ENCODE measurements around the gene CARNS1.

Gene CARNS1

DNA sequence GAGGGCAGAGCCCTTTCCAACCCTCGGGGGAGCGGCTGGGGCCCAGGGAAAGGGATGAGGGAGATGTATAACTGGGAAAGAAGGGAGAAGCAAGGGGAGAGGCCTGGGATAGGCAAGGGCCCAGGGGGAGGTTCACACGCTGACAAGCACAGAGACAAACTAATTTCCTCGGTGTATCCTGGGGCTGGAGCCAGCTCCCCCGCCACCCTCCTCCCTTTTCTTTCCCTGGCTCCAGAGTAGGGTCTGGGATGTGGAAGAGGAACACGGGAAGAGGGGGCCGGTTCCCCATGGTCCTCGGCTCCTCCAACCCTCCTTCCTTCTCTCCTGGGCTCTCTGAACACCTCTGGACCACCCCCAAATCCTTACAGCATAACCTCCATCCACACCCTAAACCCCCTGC, 48.9 kb upstream of the CARNS1 start:
- H4K20me1 ChIP-seq (ENCODE audit: insufficient read depth, low read length, poor library complexity, severe bottlenecking): no peaks in the 10 kb centered on the region
- H3K9me2 ChIP-seq (replicated peaks; ENCODE audit: low read depth, low read length): no peaks in the 10 kb centered on the region
- peaks cover under 1% of the 10 kb centered on the region; the same call in 1 of the 2 replicates for H3K79me2 ChIP-seq (ENCODE audit: insufficient read depth, low read length)
- no peaks in the 10 kb centered on the region for H3K9me3 ChIP-seq (ENCODE audit: insufficient read depth, low read depth, low read length)
- H3K4me2 ChIP-seq (ENCODE audit: low read depth, low read length, poor library complexity, severe bottlenecking): no peak overlapping the region
- no peak overlapping the region for H3K9ac ChIP-seq (ENCODE audit: low read depth, low read length, poor library complexity, severe bottlenecking)
- no peak overlapping the region for H3K4me3 ChIP-seq (ENCODE audit: low read length, poor library complexity, severe bottlenecking)
- TF ChIP-seq, protein P1, sequence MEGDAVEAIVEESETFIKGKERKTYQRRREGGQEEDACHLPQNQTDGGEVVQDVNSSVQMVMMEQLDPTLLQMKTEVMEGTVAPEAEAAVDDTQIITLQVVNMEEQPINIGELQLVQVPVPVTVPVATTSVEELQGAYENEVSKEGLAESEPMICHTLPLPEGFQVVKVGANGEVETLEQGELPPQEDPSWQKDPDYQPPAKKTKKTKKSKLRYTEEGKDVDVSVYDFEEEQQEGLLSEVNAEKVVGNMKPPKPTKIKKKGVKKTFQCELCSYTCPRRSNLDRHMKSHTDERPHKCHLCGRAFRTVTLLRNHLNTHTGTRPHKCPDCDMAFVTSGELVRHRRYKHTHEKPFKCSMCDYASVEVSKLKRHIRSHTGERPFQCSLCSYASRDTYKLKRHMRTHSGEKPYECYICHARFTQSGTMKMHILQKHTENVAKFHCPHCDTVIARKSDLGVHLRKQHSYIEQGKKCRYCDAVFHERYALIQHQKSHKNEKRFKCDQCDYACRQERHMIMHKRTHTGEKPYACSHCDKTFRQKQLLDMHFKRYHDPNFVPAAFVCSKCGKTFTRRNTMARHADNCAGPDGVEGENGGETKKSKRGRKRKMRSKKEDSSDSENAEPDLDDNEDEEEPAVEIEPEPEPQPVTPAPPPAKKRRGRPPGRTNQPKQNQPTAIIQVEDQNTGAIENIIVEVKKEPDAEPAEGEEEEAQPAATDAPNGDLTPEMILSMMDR (conservative IDR thresholded peaks at IDR 0.05; ENCODE audit: low read length): no peak
- no peak for TF ChIP-seq EZH2phosphoT487 (IDR thresholded peaks at IDR 0.05; ENCODE audit: borderline replicate concordance)
- no peak overlapping the region for H2AFZ ChIP-seq (ENCODE audit: low read length)
- H3K27me3 ChIP-seq (ENCODE audit: insufficient read depth, low read length, poor library complexity, severe bottlenecking): no peaks in the 10 kb centered on the region
- H3K4me1 ChIP-seq (ENCODE audit: insufficient read depth, low read length, poor library complexity, severe bottlenecking): peaks cover 49% of the 10 kb centered on the region
- H3F3A ChIP-seq (ENCODE audit: low read depth): no peaks in the 10 kb centered on the region
- no peaks in the 10 kb centered on the region for H3K36me3 ChIP-seq (ENCODE audit: insufficient read depth, low read length)

DNA sequence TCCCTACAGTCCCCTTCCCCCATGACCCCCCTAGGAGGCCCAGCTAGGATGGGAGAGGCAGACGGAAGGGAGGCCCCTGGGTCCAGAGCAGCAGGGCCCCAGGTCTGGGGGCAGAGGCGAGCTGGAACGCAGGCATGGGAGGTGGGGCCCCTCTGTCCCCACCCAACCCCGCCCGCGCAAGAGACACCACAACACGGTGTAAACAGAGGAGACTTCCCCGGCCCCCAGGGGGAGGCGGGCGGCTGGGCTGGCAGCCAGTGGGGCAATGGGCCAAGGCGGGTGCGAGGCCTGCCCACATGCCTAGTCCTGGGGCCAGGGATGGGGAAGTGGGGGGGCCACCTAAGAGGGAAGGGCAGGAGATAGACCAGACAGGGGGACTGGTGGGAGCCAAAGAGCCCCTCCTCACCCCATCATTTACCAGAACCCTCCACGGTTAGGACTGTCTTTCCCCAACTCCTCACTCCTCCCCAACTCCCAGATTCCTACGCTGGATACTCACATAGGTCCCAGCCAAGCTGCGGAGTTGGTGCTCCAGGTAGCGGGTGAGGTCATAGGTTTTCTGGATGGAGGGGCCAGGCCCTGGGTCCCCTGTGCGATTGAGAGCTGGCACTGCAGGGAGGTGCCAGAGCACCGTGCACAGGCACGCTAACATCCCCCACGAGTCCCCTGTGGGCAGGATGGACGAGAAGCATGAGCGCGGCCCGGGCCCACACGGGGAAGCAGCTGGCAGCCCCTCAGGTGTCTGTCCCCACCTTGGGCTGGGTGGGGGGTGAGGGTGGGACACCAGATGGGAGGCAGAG, 48.3 kb upstream of the CARNS1 start:
- no peaks in the 10 kb centered on the region for H3K9me2 ChIP-seq (replicated peaks; ENCODE audit: low read depth, low read length)
- no peaks in the 10 kb centered on the region for H4K20me1 ChIP-seq (ENCODE audit: insufficient read depth, low read length, poor library complexity, severe bottlenecking)
- no peaks in the 10 kb centered on the region for H3F3A ChIP-seq (ENCODE audit: low read depth)
- H3K4me2 ChIP-seq (ENCODE audit: low read depth, low read length, poor library complexity, severe bottlenecking): no peak overlapping the region
- peaks cover 56% of the 10 kb centered on the region for H3K4me1 ChIP-seq (ENCODE audit: insufficient read depth, low read length, poor library complexity, severe bottlenecking)
- H3K27me3 ChIP-seq (ENCODE audit: insufficient read depth, low read length, poor library complexity, severe bottlenecking): no peaks in the 10 kb centered on the region
- no peaks in the 10 kb centered on the region for H3K36me3 ChIP-seq (ENCODE audit: insufficient read depth, low read length)
- peaks cover 4% of the 10 kb centered on the region; the same call in 1 of the 2 replicates for H3K79me2 ChIP-seq (ENCODE audit: insufficient read depth, low read length)
- TF ChIP-seq, protein P1 (conservative IDR thresholded peaks at IDR 0.05; ENCODE audit: low read length): no peak
- TF ChIP-seq EZH2phosphoT487 (IDR thresholded peaks at IDR 0.05; ENCODE audit: borderline replicate concordance): no peak
- H2AFZ ChIP-seq (ENCODE audit: low read length): no peak overlapping the region
- no peak overlapping the region for H3K9ac ChIP-seq (ENCODE audit: low read depth, low read length, poor library complexity, severe bottlenecking)
- H3K9me3 ChIP-seq (ENCODE audit: insufficient read depth, low read depth, low read length): no peaks in the 10 kb centered on the region
- no peak overlapping the region for H3K4me3 ChIP-seq (ENCODE audit: low read length, poor library complexity, severe bottlenecking)

DNA sequence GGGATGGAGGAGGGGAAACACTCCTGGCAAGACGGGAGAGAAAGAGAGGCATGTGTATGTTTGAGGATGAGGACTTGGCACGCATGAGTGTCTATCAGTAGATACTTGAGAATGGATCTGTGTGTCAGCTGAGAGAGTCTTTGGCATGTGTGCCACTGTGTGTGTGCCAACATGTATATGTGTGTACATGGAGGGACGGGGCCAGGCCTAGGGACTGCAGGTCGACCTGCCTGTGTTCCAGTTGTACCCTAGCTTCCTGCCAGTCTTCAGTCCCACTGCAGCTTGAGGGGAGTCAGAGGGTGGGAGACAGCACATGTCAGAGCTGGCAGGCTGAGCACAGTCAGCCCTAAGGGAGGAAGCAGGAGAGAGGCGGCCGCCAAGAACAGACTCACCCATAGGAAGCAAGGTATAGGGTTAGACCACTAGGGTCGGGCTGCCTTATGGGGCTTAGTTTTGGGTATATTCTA, 47.7 kb upstream of the CARNS1 start:
- no peak overlapping the region for H3K4me3 ChIP-seq (ENCODE audit: low read length, poor library complexity, severe bottlenecking)
- no peaks in the 10 kb centered on the region for H4K20me1 ChIP-seq (ENCODE audit: insufficient read depth, low read length, poor library complexity, severe bottlenecking)
- no peak overlapping the region for H2AFZ ChIP-seq (ENCODE audit: low read length)
- H3K27me3 ChIP-seq (ENCODE audit: insufficient read depth, low read length, poor library complexity, severe bottlenecking): no peaks in the 10 kb centered on the region
- no peaks in the 10 kb centered on the region for H3K9me2 ChIP-seq (replicated peaks; ENCODE audit: low read depth, low read length)
- no peak overlapping the region for H3K9ac ChIP-seq (ENCODE audit: low read depth, low read length, poor library complexity, severe bottlenecking)
- H3K4me2 ChIP-seq (ENCODE audit: low read depth, low read length, poor library complexity, severe bottlenecking): no peak overlapping the region
- no peaks in the 10 kb centered on the region for H3K36me3 ChIP-seq (ENCODE audit: insufficient read depth, low read length)
- H3F3A ChIP-seq (ENCODE audit: low read depth): no peaks in the 10 kb centered on the region
- peaks cover 57% of the 10 kb centered on the region for H3K4me1 ChIP-seq (ENCODE audit: insufficient read depth, low read length, poor library complexity, severe bottlenecking)
- no peaks in the 10 kb centered on the region for H3K9me3 ChIP-seq (ENCODE audit: insufficient read depth, low read depth, low read length)
- peaks cover 4% of the 10 kb centered on the region; the same call in 1 of the 2 replicates for H3K79me2 ChIP-seq (ENCODE audit: insufficient read depth, low read length)
- TF ChIP-seq, protein P1 (conservative IDR thresholded peaks at IDR 0.05; ENCODE audit: low read length): no peak
- TF ChIP-seq EZH2phosphoT487 (IDR thresholded peaks at IDR 0.05; ENCODE audit: borderline replicate concordance): no peak

Data from Loucy (cell line).